ENCODE results near the gene RBM12. TPM values are rescaled to one million over a fixed set of nuclear protein-coding genes. Genes with fewer than 3 reads are reported as not detected.

Gene RBM12
- total RNA-seq, 1 donor from 2014 or later, result 8.9 TPM

GRCh38 chr20:35629427-35630145, 35.1 kb downstream of the RBM12 start:
- no peak overlapping the region for H3K27ac ChIP-seq
- H3K9me3 ChIP-seq, result no peaks in the 10 kb centered on the region
- peaks cover 70 to 80% of the 10 kb centered on the region in 2 donors for H3K36me3 ChIP-seq
- H3K4me3 ChIP-seq, result no peak overlapping the region
- no peak for DNase-seq (ENCODE audit: low spot score in 2 of 2)
- no peak for TF ChIP-seq CTCF (IDR thresholded peaks at IDR 0.05)
- intact Hi-C loops (cut with DNase I), result no loop called here
- no peaks in the 10 kb centered on the region for H3K27me3 ChIP-seq
- no peaks in the 10 kb centered on the region for H3K4me1 ChIP-seq

- H3K36me3 ChIP-seq, result peaks cover 72 to 74% of the 10 kb centered on the region in 2 donors
- TF ChIP-seq CTCF (IDR thresholded peaks at IDR 0.05), result no peak
Measured at GRCh38 chr20:35627121-35627520, 37.6 kb downstream of the RBM12 start.

GRCh38 chr20:35626386-35627001, 38.2 kb downstream of the RBM12 start:
- no peak for TF ChIP-seq CTCF (IDR thresholded peaks at IDR 0.05)
- peaks cover 66 to 68% of the 10 kb centered on the region in 2 donors for H3K36me3 ChIP-seq
- no peaks in the 10 kb centered on the region for H3K9me3 ChIP-seq
- H3K27me3 ChIP-seq, result no peaks in the 10 kb centered on the region
- DNase-seq (ENCODE audit: low spot score in 2 of 2), result no peak
- no peak overlapping the region for H3K27ac ChIP-seq
- no peaks in the 10 kb centered on the region for H3K4me1 ChIP-seq
- no peak overlapping the region for H3K4me3 ChIP-seq
- intact Hi-C loops (cut with DNase I), result no loop called here

More at GRCh38 chr20:35627121-35627520, 37.6 kb downstream of the RBM12 start:
- intact Hi-C loops (cut with DNase I), result no loop called here
- Histone ChIP-seq H3K27me3 (no peaks in the 10 kb centered on the region), H3K4me3 (no peak overlapping the region), H3K27ac (no peak overlapping the region), H3K9me3 (no peaks in the 10 kb centered on the region), H3K4me1 (no peaks in the 10 kb centered on the region)
- no peak for DNase-seq (ENCODE audit: low spot score in 2 of 2)

- intact Hi-C loops (cut with DNase I), result no loop called here
- no peaks in the 10 kb centered on the region for H3K4me1 ChIP-seq
- no peak for DNase-seq (ENCODE audit: low spot score in 2 of 2)
- no peaks in the 10 kb centered on the region for H3K27me3 ChIP-seq
- no peak overlapping the region for H3K4me3 ChIP-seq
- TF ChIP-seq CTCF (IDR thresholded peaks at IDR 0.05), result no peak
- H3K27ac ChIP-seq, result no peak overlapping the region
- no peaks in the 10 kb centered on the region for H3K9me3 ChIP-seq
- peaks cover 59 to 61% of the 10 kb centered on the region in 2 donors for H3K36me3 ChIP-seq
Measured at GRCh38 chr20:35625584-35626385, 38.9 kb downstream of the RBM12 start.

- Histone ChIP-seq H3K36me3 (peaks cover 20 to 21% of the 10 kb centered on the region in 2 donors), H3K9me3 (no peaks in the 10 kb centered on the region), H3K4me1 (peaks cover 5 to 13% of the 10 kb centered on the region in 2 donors), H3K4me3 (no peak overlapping the region), H3K27ac (no peak overlapping the region), H3K27me3 (no peaks in the 10 kb centered on the region)
- intact Hi-C loops (cut with DNase I), result no loop called here
- DNase-seq (ENCODE audit: low spot score in 2 of 2), result no peak
- no peak for TF ChIP-seq CTCF (IDR thresholded peaks at IDR 0.05)
Measured at GRCh38 chr20:35621560-35621946, 43.1 kb downstream of the RBM12 start.

All from ascending aorta (tissue), 2 donors.